Ishikawa (cell line): ENCODE measurements around the gene DENND1A.

Experiments used
- CEBPB ChIP-seq: IDR thresholded peaks from 2 replicates; pipeline ENCODE4 v1.6.1; 2012
- CREB1 ChIP-seq: IDR thresholded peaks from 2 replicates; pipeline ENCODE4 v1.6.1; 2012; ENCODE audit warnings: low read depth
- EGR1 ChIP-seq: IDR thresholded peaks from 2 replicates; pipeline ENCODE4 v1.6.1; 2012
- EP300 ChIP-seq: IDR thresholded peaks from 2 replicates; pipeline ENCODE4 v1.6.1; 2012; ENCODE audit warnings: borderline replicate concordance
- FOXM1 ChIP-seq: IDR thresholded peaks from 2 replicates; pipeline ENCODE4 v1.6.1; 2012; ENCODE audit warnings: low read depth, borderline replicate concordance
- NFIC ChIP-seq: IDR thresholded peaks from 2 replicates; pipeline ENCODE4 v1.6.1; 2012
- RAD21 ChIP-seq: IDR thresholded peaks from 2 replicates; pipeline ENCODE4 v1.6.1; 2012; ENCODE audit warnings: low read depth
- TAF1 ChIP-seq: IDR thresholded peaks from 2 replicates; pipeline ENCODE4 v1.6.1; 2012; ENCODE audit warnings: low read depth, mild to moderate bottlenecking
- TCF12 ChIP-seq: IDR thresholded peaks from 2 replicates; pipeline ENCODE4 v1.6.1; 2012; ENCODE audit warnings: low read depth
- TEAD4 ChIP-seq: IDR thresholded peaks from 2 replicates; pipeline ENCODE4 v1.6.1; 2012
- YY1 ChIP-seq: IDR thresholded peaks from 2 replicates; pipeline ENCODE4 v1.6.1; 2012; ENCODE audit warnings: low read depth
- TF ChIP-seq, protein P1 (sequence below): IDR thresholded peaks from 2 replicates; pipeline ENCODE4 v1.6.1; 2012
- TF ChIP-seq, protein P2 (sequence below): IDR thresholded peaks from 2 replicates; pipeline ENCODE4 v1.6.1; 2012; ENCODE audit warnings: low read depth, mild to moderate bottlenecking
- TF ChIP-seq, protein P3 (sequence below): IDR thresholded peaks from 2 replicates; pipeline ENCODE4 v1.6.1; 2012

DNA sequence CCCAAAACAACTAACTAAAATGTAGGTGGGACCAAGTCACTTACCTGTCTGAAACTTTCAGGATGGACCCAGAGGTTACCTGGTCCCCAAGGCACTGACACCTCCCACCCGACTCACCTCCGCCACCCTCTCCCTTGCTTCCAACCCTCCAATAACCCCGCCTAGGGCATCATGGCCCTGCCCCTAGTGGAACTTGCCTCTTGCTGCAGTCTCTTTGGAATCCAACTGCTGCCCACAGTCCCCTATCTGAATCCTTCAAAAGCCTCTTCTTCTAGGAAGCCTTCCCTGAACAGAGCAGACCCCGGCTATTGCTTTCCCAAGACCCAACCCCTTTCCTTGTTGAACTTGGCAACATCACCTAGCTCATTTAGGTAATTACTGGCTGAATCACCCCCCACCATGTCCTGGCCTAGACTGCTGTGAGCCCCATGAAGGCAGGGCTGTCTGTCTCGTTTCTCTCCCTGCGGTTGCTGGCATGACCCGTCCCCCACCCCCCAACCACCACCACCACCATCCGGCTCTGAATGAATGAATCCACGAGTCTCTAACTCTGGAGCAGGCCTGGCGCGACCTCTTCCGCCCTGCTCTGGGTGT is 564.5 kb downstream of the DENND1A start:
- no peak for TF ChIP-seq TCF12
- TF ChIP-seq CREB1: no peak
- no peak for TF ChIP-seq NFIC
- TF ChIP-seq EP300: no peak
- TF ChIP-seq, protein P1, sequence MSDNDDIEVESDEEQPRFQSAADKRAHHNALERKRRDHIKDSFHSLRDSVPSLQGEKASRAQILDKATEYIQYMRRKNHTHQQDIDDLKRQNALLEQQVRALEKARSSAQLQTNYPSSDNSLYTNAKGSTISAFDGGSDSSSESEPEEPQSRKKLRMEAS: no peak
- TF ChIP-seq, protein P2, sequence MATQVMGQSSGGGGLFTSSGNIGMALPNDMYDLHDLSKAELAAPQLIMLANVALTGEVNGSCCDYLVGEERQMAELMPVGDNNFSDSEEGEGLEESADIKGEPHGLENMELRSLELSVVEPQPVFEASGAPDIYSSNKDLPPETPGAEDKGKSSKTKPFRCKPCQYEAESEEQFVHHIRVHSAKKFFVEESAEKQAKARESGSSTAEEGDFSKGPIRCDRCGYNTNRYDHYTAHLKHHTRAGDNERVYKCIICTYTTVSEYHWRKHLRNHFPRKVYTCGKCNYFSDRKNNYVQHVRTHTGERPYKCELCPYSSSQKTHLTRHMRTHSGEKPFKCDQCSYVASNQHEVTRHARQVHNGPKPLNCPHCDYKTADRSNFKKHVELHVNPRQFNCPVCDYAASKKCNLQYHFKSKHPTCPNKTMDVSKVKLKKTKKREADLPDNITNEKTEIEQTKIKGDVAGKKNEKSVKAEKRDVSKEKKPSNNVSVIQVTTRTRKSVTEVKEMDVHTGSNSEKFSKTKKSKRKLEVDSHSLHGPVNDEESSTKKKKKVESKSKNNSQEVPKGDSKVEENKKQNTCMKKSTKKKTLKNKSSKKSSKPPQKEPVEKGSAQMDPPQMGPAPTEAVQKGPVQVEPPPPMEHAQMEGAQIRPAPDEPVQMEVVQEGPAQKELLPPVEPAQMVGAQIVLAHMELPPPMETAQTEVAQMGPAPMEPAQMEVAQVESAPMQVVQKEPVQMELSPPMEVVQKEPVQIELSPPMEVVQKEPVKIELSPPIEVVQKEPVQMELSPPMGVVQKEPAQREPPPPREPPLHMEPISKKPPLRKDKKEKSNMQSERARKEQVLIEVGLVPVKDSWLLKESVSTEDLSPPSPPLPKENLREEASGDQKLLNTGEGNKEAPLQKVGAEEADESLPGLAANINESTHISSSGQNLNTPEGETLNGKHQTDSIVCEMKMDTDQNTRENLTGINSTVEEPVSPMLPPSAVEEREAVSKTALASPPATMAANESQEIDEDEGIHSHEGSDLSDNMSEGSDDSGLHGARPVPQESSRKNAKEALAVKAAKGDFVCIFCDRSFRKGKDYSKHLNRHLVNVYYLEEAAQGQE: no peak
- no peak for TF ChIP-seq YY1
- no peak for TF ChIP-seq RAD21
- TF ChIP-seq TAF1: no peak
- no peak for TF ChIP-seq TEAD4
- TF ChIP-seq EGR1: no peak
- TF ChIP-seq CEBPB: no peak
- TF ChIP-seq, protein P3, sequence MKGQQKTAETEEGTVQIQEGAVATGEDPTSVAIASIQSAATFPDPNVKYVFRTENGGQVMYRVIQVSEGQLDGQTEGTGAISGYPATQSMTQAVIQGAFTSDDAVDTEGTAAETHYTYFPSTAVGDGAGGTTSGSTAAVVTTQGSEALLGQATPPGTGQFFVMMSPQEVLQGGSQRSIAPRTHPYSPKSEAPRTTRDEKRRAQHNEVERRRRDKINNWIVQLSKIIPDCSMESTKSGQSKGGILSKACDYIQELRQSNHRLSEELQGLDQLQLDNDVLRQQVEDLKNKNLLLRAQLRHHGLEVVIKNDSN: no peak
- no peak for TF ChIP-seq FOXM1
